Activated T-cell treated with anti-CD3 and anti-CD28 coated beads, Interleukin-2, amount 50 U/mL, for 4 hours (primary cell): ENCODE data around the gene PTPRT. TPM values are rescaled to one million over a fixed set of nuclear protein-coding genes. Genes with fewer than 3 reads are reported as not detected.

Experiments used
- ATAC-seq, 2 donors: fragments of 200-7000 bp; cut with Tn5 transposase; one replicate each; pipeline ENCODE4 v1.10.0; 2021
- DNase-seq: peaks from one replicate; pipeline ENCODE4 v3.0.0-alpha.2; 2020
- H3K27me3 Mint-ChIP-seq: one replicate; pipeline ENCODE4 v1.8.0; 2021; ENCODE audit warnings: low read depth, mixed read lengths
- H3K36me3 Mint-ChIP-seq: one replicate; pipeline ENCODE4 v1.8.0; 2022; ENCODE audit warnings: mixed read lengths; ENCODE audit not compliant: insufficient read depth
- H3K4me1 Mint-ChIP-seq: one replicate; pipeline ENCODE4 v1.8.0; 2021; ENCODE audit warnings: low read depth, mixed read lengths
- H3K4me3 Mint-ChIP-seq: one replicate; pipeline ENCODE4 v1.8.0; 2021; ENCODE audit warnings: mild to moderate bottlenecking, moderate library complexity, mixed read lengths
- H3K9me3 Mint-ChIP-seq: one replicate; pipeline ENCODE4 v1.8.0; 2021; ENCODE audit warnings: mixed read lengths
- total RNA-seq, 3 donors: library from RNA; stranded (reverse); gene quantifications; one replicate each; pipeline ENCODE4 v1.2.1, GENCODE V29; 2021

Gene PTPRT
- total RNA-seq, 3 donors from 2014 or later = not detected

DNA sequence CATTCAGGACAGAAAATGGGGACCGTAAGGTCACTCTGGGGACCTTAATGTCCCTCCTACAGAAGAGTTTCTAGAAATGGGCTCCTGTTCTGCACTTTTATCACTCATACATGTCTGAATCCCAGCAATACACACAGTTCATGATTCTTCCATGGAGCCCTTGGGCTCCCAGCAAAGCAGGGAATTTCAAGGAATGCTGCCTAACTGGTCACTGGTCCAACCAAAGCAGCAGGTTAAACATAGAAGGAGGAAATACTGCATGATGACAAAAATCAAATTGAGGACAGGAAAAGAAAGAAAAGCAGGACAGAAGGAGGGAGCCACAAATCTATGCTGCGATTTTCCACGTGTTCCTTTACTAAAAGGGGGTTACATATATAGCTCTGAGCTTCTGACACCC is 300.2 kb downstream of the PTPRT start:
- Mint-ChIP-seq H3K4me1 (no peaks in the 10 kb centered on the region), H3K27me3 (no peaks in the 10 kb centered on the region), H3K36me3 (no peaks in the 10 kb centered on the region), H3K4me3 (no peak overlapping the region), H3K9me3 (no peaks in the 10 kb centered on the region)
- ATAC-seq (no peak), DNase-seq (no peak)

DNA sequence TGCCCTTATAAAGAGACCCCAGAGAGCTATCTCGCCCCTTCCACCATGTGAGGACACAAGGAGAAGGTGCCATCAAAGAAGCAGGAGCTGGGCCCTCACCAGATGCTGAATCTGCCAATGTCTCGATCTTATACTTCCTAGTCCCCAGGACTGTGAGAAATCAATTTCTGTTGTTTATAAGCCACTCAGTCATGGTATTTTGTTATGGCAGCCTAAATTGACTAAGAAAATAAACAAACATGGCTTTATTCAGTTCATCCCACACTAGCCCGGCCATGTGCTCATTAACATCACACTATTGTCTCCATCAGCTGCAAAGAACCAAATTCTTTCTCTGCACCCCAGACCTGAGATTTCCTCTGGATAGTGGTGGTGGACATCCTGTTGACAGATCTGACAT is 302.4 kb downstream of the PTPRT start:
- H3K4me3 Mint-ChIP-seq = no peak overlapping the region
- H3K27me3 Mint-ChIP-seq = no peaks in the 10 kb centered on the region
- H3K9me3 Mint-ChIP-seq = no peaks in the 10 kb centered on the region
- no peaks in the 10 kb centered on the region for H3K36me3 Mint-ChIP-seq
- DNase-seq (no peak), ATAC-seq (no peak)
- H3K4me1 Mint-ChIP-seq = no peaks in the 10 kb centered on the region

DNA sequence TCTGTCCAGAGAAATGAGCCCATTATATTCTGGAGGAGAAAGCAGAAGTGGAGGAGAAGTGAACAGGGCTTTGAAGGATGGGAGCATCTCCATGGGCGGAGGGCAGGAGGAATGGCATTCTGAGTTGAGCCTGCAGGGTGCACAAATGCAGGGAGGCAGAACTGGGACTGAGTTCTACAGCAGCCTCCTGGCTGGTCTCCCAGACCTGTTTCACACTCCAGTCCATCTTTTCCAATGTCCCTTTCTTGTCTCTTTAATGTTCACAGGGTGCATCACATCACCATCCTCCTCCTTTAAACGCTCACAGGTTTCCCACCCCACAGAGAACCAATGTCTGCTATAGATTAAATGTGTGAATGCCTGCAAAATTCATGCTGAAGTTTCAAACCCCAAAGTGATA is 302.9 kb downstream of the PTPRT start:
- no peaks in the 10 kb centered on the region for H3K27me3 Mint-ChIP-seq
- no peaks in the 10 kb centered on the region for H3K9me3 Mint-ChIP-seq
- no peaks in the 10 kb centered on the region for H3K36me3 Mint-ChIP-seq
- H3K4me1 Mint-ChIP-seq = no peaks in the 10 kb centered on the region
- ATAC-seq (no peak), DNase-seq (no peak)
- no peak overlapping the region for H3K4me3 Mint-ChIP-seq

DNA sequence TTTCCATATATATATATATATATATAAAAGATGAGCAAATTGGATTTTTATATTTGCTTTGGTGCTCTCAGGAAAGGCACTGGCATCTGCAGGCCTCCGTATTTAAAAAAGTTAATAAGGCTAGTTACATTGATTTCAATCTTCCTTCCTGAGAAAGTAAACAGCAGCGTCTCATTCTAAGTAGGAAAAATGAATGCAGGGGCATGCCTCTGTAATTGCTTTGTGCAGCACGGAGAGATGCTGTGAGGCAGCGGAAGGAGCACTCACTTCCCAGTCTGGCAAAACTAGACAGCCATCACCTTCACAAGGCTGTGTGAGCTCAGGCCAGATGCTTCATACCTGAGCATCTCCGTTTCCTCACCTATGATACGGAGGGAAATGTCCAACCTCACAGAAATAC is 303.7 kb downstream of the PTPRT start:
- Mint-ChIP-seq H3K4me3 (no peak overlapping the region), H3K9me3 (no peaks in the 10 kb centered on the region), H3K27me3 (no peaks in the 10 kb centered on the region), H3K36me3 (no peaks in the 10 kb centered on the region), H3K4me1 (no peaks in the 10 kb centered on the region)
- DNase-seq (no peak), ATAC-seq (no peak)

DNA sequence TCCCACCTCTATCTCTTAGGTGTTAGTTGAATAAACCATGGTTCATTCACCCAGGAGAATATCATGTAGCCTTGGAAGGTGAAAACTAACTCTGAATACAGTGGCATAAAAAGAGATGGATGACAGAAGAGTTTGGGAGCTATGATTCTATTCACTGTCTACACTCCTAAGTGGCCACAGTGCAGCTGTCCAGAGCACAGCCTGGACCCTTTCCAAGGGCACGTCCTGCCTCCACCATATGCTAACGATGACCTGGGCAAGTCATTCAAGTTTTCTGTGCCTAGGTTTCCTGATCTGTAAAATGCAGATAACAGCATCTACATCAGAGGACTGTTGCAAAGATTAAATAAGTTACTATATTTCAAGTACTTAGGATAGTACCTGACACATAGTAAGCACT is 314.1 kb downstream of the PTPRT start:
- Mint-ChIP-seq H3K27me3 (no peaks in the 10 kb centered on the region), H3K4me3 (no peak overlapping the region), H3K4me1 (no peaks in the 10 kb centered on the region), H3K9me3 (no peaks in the 10 kb centered on the region), H3K36me3 (no peaks in the 10 kb centered on the region)
- DNase-seq = no peak
- no peak for ATAC-seq

DNA sequence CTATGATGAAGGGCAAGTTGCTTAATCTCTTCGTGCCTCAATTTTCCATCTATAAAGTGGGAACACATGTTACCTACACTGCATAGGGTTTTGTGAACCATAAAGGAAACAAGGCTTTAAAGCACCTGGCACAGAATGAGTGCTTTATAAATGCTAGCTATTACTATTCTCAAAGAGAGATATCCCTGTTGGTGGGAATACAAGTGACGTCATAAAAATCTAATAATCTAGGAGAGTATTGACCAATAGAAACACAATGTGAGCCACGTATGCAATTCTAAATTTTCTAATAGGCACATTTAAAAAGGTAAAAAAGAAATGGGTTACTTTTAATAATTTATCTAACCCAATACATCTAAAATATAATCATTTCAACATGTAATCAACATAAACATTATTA is 316.4 kb downstream of the PTPRT start:
- Mint-ChIP-seq H3K4me1 (no peaks in the 10 kb centered on the region), H3K9me3 (no peaks in the 10 kb centered on the region), H3K27me3 (no peaks in the 10 kb centered on the region), H3K36me3 (no peaks in the 10 kb centered on the region), H3K4me3 (no peak overlapping the region)
- no peak for ATAC-seq
- DNase-seq = no peak

DNA sequence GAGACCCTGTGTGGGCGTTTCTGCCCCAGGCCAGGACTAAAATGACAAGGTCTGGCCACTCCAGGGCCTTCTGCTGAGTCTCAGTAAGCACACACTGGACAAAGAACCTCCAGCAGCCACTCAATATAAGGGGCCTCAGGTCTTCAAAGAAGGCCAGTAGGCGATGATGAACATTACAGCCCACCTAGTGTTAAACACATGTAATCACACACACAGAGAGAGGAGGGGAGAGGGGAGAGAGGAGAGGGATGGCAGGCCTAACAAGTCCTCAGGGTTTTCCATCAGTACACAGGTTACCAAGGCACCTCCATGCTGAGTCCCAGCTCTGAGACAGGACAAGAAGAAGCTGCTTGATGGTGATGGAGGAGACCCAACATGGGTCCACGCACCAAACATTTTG is 325.6 kb downstream of the PTPRT start:
- H3K4me3 Mint-ChIP-seq = no peak overlapping the region
- no peaks in the 10 kb centered on the region for H3K9me3 Mint-ChIP-seq
- no peaks in the 10 kb centered on the region for H3K27me3 Mint-ChIP-seq
- H3K36me3 Mint-ChIP-seq = no peaks in the 10 kb centered on the region
- no peaks in the 10 kb centered on the region for H3K4me1 Mint-ChIP-seq
- no peak for ATAC-seq
- DNase-seq = no peak

DNA sequence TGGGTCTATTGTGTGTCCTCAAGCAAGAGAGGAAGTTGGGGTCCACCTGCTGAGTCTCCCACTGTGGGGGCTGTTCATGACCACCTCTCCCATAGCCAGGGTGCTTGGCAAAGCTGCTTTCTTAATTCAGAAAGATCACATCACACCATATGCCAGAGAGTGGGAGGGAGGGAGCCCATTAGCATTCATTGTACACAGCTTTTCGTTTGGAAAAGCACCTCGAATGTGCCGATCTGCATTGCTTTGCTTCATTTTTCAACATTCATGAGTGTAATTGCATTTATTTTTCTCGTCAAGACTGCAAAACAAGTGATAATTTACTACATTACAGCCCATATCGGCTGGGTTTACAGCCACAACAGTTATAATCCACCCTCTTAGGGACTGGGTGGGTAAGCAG is 327.3 kb downstream of the PTPRT start:
- H3K9me3 Mint-ChIP-seq = no peaks in the 10 kb centered on the region
- H3K4me1 Mint-ChIP-seq = no peaks in the 10 kb centered on the region
- ATAC-seq = no peak
- H3K36me3 Mint-ChIP-seq = no peaks in the 10 kb centered on the region
- H3K4me3 Mint-ChIP-seq = no peak overlapping the region
- no peak for DNase-seq
- no peaks in the 10 kb centered on the region for H3K27me3 Mint-ChIP-seq

DNA sequence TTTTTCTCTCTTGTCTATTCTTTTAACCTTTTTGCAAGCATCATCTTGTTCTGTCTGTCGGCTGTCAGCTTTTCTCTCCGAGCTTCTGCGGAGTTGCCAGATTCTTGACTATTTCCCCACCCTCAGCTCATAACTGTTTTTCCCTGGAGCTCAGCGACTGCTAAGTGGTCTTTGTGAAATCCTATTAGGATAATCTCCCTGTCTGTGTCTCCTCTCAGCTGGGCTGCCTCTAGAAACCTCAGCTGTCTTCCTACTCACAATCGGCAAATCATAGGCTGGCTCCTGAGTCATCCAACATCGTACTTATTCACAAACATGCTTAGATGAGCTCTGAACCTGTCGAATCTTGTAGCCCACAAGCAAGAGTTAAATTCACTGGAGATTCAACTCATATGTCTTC is 332.3 kb downstream of the PTPRT start:
- Mint-ChIP-seq H3K4me3 (no peak overlapping the region), H3K9me3 (no peaks in the 10 kb centered on the region), H3K27me3 (no peaks in the 10 kb centered on the region), H3K36me3 (no peaks in the 10 kb centered on the region), H3K4me1 (no peaks in the 10 kb centered on the region)
- ATAC-seq (no peak), DNase-seq (no peak)

DNA sequence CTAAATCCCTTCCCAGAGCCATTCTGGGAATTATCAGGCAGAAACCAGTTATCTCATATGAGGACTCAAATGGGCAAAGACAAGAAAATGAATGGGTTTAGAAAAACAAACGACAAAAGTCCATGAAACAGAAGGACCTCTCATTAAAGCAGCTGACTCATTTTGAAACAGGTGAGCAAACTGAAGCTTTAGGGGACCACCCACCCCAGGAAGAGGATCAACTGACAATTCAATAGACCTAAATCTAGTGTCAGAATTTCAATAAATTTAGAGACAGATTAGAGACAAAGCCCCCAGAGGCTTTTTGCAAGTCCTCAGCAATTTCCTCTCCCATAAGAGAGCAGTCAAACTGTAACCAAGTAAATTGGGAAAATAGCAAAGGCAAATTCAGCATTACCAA is 333.8 kb downstream of the PTPRT start:
- ATAC-seq (no peak), DNase-seq (no peak)
- no peaks in the 10 kb centered on the region for H3K27me3 Mint-ChIP-seq
- H3K4me3 Mint-ChIP-seq = no peak overlapping the region
- no peaks in the 10 kb centered on the region for H3K4me1 Mint-ChIP-seq
- H3K36me3 Mint-ChIP-seq = no peaks in the 10 kb centered on the region
- no peaks in the 10 kb centered on the region for H3K9me3 Mint-ChIP-seq

DNA sequence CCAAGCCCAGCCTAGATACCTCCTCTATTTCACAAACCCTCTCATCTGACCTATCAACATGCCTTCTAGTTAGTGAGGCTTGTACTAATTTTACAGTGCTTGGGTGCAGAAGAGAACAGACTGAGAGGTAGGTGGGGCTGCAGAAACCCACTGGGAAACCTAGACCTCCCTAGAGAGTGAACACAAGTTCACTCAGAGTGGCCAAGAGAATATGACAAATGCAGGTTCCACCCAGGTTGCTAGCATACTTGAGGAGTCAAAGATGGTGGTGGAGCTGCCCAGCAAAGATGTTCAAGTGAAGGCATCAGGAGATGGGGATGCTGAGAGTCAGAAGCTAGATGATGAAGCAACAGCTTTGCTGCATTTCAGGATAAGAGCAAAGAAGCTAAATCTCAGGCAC is 337.0 kb downstream of the PTPRT start:
- Mint-ChIP-seq H3K36me3 (no peaks in the 10 kb centered on the region), H3K4me3 (no peak overlapping the region), H3K27me3 (no peaks in the 10 kb centered on the region), H3K9me3 (peaks cover 6% of the 10 kb centered on the region), H3K4me1 (no peaks in the 10 kb centered on the region)
- ATAC-seq (no peak), DNase-seq (no peak)

DNA sequence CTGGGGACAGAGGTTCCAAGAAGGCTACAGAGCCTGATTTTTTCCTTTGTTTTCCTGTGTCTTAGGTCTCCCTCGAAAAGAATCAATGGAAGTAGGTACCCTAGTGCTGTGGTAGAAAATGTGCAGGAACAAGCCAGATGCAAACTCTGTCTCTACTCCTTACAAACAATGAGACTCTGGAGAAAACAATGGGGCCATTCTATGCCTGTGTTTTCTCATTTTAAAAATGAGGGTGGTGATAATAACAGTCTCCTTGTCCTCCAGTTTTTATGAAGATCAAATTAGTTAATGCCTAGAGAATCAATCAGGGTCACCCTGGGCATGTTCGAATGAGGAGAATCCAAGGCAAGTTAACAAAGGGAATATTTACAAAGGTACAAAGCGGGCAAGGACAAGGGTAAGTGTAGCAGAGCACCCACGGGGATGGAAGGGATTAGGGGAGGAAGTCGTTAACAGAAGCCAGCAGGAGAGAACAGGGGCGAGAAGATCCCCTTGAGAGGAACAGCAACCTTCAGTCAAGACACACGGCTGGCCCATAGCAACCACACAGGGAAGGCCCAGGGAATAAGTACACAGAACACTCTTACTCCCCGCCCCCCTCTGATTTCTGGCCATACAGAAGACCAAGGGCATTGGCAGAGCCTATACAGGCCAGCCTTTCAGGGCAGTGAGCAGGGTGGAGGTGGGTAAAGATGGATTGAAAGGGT is 342.8 kb downstream of the PTPRT start:
- Mint-ChIP-seq H3K27me3 (no peaks in the 10 kb centered on the region), H3K9me3 (peaks cover 15% of the 10 kb centered on the region), H3K4me3 (no peak overlapping the region), H3K36me3 (no peaks in the 10 kb centered on the region), H3K4me1 (no peaks in the 10 kb centered on the region)
- ATAC-seq = no peak
- no peak for DNase-seq

DNA sequence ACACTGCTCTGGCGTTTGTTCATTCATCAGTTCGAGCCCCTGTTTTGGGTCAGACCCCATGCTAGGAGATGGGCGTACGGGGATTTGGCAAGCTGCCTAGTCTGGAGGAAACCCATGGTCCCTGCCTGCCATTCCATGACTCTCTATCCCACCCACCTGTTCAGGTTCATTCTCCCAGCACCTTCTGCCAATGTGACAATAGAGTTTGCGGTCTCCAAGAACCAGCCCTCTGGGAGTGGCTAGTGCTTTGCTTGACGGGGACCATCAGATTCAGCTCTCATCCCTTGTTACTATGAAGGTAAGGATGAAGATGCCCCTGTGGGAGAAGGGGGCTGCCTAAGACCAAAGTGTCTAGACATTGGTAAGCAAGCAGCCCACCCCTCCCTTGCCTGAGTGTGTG is 345.0 kb downstream of the PTPRT start:
- Mint-ChIP-seq H3K4me3 (no peak overlapping the region), H3K9me3 (peaks cover 11% of the 10 kb centered on the region), H3K36me3 (no peaks in the 10 kb centered on the region), H3K4me1 (no peaks in the 10 kb centered on the region), H3K27me3 (no peaks in the 10 kb centered on the region)
- DNase-seq (no peak), ATAC-seq (no peak)

DNA sequence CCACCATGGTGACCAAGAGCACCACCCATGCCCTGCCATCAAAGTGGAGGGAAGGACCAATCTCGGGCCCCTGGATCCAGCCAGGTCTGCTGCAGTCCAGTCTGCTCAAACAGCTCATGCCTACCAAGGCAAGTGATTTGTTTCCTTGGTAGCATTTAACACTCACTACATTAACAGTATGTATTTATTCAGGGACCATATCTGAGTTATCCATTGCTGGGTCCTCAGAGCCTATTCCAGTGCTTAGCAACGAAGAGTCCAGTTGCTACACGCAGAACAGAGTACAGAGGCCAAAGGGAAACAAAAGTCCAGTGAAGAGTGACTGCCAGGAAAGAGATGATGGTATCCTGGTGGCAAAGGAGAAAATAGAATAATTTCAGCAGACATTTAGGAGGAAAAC is 352.2 kb downstream of the PTPRT start:
- no peaks in the 10 kb centered on the region for H3K4me1 Mint-ChIP-seq
- no peak for ATAC-seq

DNA sequence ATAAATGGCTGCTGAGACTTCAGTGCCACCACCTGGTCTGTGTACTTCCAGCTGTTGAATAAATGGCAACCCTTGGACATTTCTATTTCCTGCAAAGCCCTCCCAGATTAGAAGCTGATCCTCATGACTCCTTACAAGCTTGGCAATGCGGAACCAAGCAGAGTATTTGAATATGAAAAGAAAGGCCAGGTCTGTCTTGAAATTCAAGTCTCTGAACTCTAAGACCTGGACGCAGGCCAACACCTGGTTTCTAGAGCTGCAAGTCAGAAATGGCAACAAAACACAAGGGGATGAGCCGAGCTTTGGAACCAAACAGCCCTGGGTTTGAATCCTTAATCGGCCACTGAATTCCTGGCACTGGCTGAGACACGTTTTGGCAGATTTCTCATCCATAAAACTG is 353.4 kb downstream of the PTPRT start:
- DNase-seq = no peak
- H3K4me3 Mint-ChIP-seq = no peak overlapping the region
- H3K4me1 Mint-ChIP-seq = no peaks in the 10 kb centered on the region
- H3K27me3 Mint-ChIP-seq = no peaks in the 10 kb centered on the region
- no peaks in the 10 kb centered on the region for H3K36me3 Mint-ChIP-seq
- no peak for ATAC-seq
- H3K9me3 Mint-ChIP-seq = peaks cover 4% of the 10 kb centered on the region

More for the DNA sequence above, 352.2 kb downstream of the PTPRT start:
- DNase-seq = no peak
- Mint-ChIP-seq H3K36me3 (no peaks in the 10 kb centered on the region), H3K4me3 (no peak overlapping the region), H3K27me3 (no peaks in the 10 kb centered on the region), H3K9me3 (peaks cover 4% of the 10 kb centered on the region)

DNA sequence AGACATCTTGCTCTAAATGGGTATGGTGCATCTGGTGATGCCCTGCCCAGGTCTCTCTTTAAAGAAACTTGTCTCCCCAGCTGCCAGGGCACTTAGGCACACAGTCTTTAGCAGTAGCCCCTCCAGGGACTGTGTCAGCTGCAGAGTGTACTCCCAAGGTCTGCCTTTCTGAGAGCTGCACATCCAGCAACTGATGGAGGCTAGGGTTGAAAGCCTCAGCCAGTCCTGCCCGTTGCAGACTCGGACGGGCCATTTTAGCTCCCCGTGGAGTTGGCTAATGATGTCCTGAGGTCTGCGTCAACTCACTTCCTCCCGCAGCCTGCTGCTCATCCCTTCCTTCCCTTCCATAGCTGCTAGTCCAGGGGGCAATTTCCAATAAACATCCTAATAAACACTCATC is 381.8 kb downstream of the PTPRT start:
- H3K4me1 Mint-ChIP-seq = no peaks in the 10 kb centered on the region
- H3K9me3 Mint-ChIP-seq = peaks cover 4% of the 10 kb centered on the region
- H3K36me3 Mint-ChIP-seq = no peaks in the 10 kb centered on the region
- no peak for DNase-seq
- no peak overlapping the region for H3K4me3 Mint-ChIP-seq
- H3K27me3 Mint-ChIP-seq = no peaks in the 10 kb centered on the region
- ATAC-seq = no peak
